HL-60 (cell line): ENCODE results near the gene MFSD2A.

ENCODE experiments used
- CTCF ChIP-seq: IDR thresholded peaks from one replicate; pipeline ENCODE4 v1.5.1; 2011; ENCODE audit warnings: low read length, control low read depth, inconsistent platforms; ENCODE audit not compliant: insufficient read depth
- POLR2AphosphoS5 ChIP-seq: IDR thresholded peaks from 2 replicates; pipeline ENCODE4 v1.6.1; 2012; ENCODE audit warnings: low read depth
- REST ChIP-seq: IDR thresholded peaks from 2 replicates; pipeline ENCODE4 v1.6.1; 2012; ENCODE audit warnings: low read depth; ENCODE audit not compliant: insufficient replicate concordance
- SPI1 ChIP-seq: IDR thresholded peaks from 2 replicates; pipeline ENCODE4 v1.6.1; 2012; ENCODE audit warnings: low read depth, mild to moderate bottlenecking, borderline replicate concordance

- TF ChIP-seq CTCF (no peak), POLR2AphosphoS5 (peak; percentile 87), SPI1 (no peak), REST (no peak)
Observed at GRCh38 chr1:39933956-39934941, 20.7 kb upstream of the MFSD2A start.
